DND-41 (cell line): Measurements from ENCODE around the gene RPL32.

Experiments used
- ATAC-seq: fragments of 200-7000 bp; cut with Tn5 transposase; 3 replicates; pipeline ENCODE4 v1.9.1; 2021; ENCODE audit warnings: low read depth; ENCODE audit not compliant: insufficient read depth
- DNase-seq: peaks from one replicate; pipeline ENCODE4 v3.0.0-alpha.2; 2020
- H2AFZ ChIP-seq: 2 replicates; pipeline ENCODE4 v1.6.0; 2012; ENCODE audit warnings: low read depth, low read length
- H3K27ac ChIP-seq: 2 replicates; pipeline ENCODE4 v1.5.1; 2012; ENCODE audit warnings: low read length, inconsistent platforms
- H3K27me3 ChIP-seq: fragments of 200-600 bp; sonication (generic); 2 replicates; pipeline ENCODE4 v1.6.0; 2012; ENCODE audit warnings: low read length, mild to moderate bottlenecking, inconsistent platforms; ENCODE audit not compliant: insufficient read depth, poor library complexity
- H3K36me3 ChIP-seq: 2 replicates; pipeline ENCODE4 v1.5.1; 2012; ENCODE audit warnings: low read length, inconsistent platforms; ENCODE audit not compliant: insufficient read depth
- H3K4me1 ChIP-seq: 2 replicates; pipeline ENCODE4 v1.5.1; 2012; ENCODE audit warnings: mild to moderate bottlenecking, low read length; ENCODE audit not compliant: insufficient read depth
- H3K4me2 ChIP-seq: 2 replicates; pipeline ENCODE4 v1.6.0; 2012; ENCODE audit warnings: mild to moderate bottlenecking, moderate library complexity, low read length, inconsistent platforms; ENCODE audit not compliant: insufficient read depth
- H3K4me3 ChIP-seq, 2 experiments: fragments of 200-600 bp in 1 of 2; shearing (Covaris generic) in 1 of 2; 2 replicates each; pipeline ENCODE4 v1.5.1; 2012 to 2016; ENCODE audit warnings: inconsistent platforms in 2 of 2, low read length in 2 of 2, mild to moderate bottlenecking in 2 of 2, low read depth in 1 of 2, moderate library complexity in 1 of 2
- H3K79me2 ChIP-seq: 2 replicates; pipeline ENCODE4 v1.6.0; 2012; ENCODE audit warnings: low read length, inconsistent platforms; ENCODE audit not compliant: insufficient read depth
- H3K9ac ChIP-seq: 2 replicates; pipeline ENCODE4 v1.6.0; 2012; ENCODE audit warnings: low read depth, mild to moderate bottlenecking, inconsistent platforms, low read length, moderate library complexity
- H3K9me3 ChIP-seq: 2 replicates; pipeline ENCODE4 v1.5.1; 2012; ENCODE audit warnings: low read length, moderate library complexity, mild to moderate bottlenecking, inconsistent platforms; ENCODE audit not compliant: insufficient read depth, severe bottlenecking
- H4K20me1 ChIP-seq: 2 replicates; pipeline ENCODE4 v1.6.0; 2012; ENCODE audit warnings: low read length; ENCODE audit not compliant: insufficient read depth
- EZH2 ChIP-seq: IDR thresholded peaks from 3 replicates; pipeline ENCODE4 v1.6.1; 2012; ENCODE audit warnings: borderline replicate concordance, low read depth, mild to moderate bottlenecking, moderate library complexity, low read length, inconsistent platforms; ENCODE audit not compliant: severe bottlenecking
- TF ChIP-seq, protein P1 (sequence below): IDR thresholded peaks from 2 replicates; pipeline ENCODE4 v1.5.1; 2012; ENCODE audit warnings: borderline replicate concordance, low read length, moderate library complexity, mild to moderate bottlenecking; ENCODE audit not compliant: poor library complexity, severe bottlenecking; ENCODE audit errors: extremely low read depth

Gene RPL32

DNA sequence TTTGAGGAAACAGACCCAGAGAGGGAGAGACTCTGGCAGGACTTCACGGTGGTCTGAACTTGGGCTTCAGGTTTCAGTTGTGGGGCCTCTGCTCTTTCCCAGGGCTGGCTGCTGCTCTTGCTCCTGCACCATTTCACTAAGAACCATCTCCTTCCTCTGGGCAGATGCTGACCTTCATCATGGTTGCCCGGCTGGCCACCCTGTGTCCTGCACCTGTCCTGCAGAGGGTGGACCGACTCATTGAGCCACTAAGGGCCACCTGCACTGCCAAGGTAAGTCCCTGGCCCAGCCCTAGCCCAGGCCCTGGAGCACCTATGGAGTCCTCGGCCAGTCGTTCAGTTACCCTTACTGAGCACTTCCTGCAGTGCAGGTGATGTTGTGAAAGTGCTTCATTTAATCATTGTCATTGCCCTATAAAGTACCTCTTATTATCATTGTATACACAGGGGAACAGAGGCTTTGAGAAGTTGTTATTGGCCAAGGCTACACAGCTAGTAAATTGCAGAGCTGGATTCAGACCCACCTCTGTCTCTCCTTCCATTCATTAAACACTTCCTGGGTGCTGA, 10.0 kb downstream of the RPL32 start:
- H3K27ac ChIP-seq, result no peak overlapping the region

DNA sequence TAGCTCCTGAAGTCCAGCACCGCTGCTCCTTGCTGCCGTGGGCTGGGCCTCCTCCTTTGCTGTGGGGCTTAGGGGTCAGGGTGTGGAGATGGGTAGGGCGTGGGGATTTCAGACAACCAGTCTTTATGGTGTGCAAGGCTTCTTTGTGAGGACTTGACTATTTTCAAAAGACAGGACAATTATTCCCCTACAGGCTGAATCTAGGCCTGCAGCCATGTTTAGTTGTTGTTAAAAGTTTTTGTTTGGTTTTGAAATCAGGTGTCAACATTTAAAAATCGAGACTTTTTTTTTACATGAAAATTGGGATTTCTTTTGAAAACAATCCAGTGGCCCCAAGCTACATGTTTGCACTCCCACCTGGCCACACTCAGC, 10.6 kb downstream of the RPL32 start:
- H3K4me3 ChIP-seq, result no peak overlapping the region
- no peak overlapping the region for H3K27ac ChIP-seq
- no peak overlapping the region for H3K4me2 ChIP-seq
- peaks cover 5% of the 10 kb centered on the region; the same call in 1 of the 2 replicates for H3K79me2 ChIP-seq
- no peaks in the 10 kb centered on the region for H3K4me1 ChIP-seq
- peaks cover 68% of the 10 kb centered on the region for H3K36me3 ChIP-seq
- no peaks in the 10 kb centered on the region for H3K9me3 ChIP-seq
- peaks cover 23% of the 10 kb centered on the region; the same call in 1 of the 2 replicates for H4K20me1 ChIP-seq
- TF ChIP-seq, protein P1, sequence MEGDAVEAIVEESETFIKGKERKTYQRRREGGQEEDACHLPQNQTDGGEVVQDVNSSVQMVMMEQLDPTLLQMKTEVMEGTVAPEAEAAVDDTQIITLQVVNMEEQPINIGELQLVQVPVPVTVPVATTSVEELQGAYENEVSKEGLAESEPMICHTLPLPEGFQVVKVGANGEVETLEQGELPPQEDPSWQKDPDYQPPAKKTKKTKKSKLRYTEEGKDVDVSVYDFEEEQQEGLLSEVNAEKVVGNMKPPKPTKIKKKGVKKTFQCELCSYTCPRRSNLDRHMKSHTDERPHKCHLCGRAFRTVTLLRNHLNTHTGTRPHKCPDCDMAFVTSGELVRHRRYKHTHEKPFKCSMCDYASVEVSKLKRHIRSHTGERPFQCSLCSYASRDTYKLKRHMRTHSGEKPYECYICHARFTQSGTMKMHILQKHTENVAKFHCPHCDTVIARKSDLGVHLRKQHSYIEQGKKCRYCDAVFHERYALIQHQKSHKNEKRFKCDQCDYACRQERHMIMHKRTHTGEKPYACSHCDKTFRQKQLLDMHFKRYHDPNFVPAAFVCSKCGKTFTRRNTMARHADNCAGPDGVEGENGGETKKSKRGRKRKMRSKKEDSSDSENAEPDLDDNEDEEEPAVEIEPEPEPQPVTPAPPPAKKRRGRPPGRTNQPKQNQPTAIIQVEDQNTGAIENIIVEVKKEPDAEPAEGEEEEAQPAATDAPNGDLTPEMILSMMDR, result peak; percentile 12
- TF ChIP-seq EZH2, result no peak
- no peak overlapping the region for H2AFZ ChIP-seq
- no peaks in the 10 kb centered on the region for H3K27me3 ChIP-seq
- H3K9ac ChIP-seq, result no peak overlapping the region
- ATAC-seq, result peak; percentile 7; the same call in 1 of the 3 replicates
- DNase-seq, result no peak

More for the DNA sequence above, 10.0 kb downstream of the RPL32 start:
- ATAC-seq (peak; percentile 32), DNase-seq (no peak)
- H4K20me1 ChIP-seq, result peaks cover 29% of the 10 kb centered on the region
- H3K9ac ChIP-seq, result no peak overlapping the region
- H3K36me3 ChIP-seq, result peaks cover 70% of the 10 kb centered on the region
- no peak overlapping the region for H2AFZ ChIP-seq
- H3K79me2 ChIP-seq, result peaks cover 11% of the 10 kb centered on the region; the same call in 1 of the 2 replicates
- H3K27me3 ChIP-seq, result no peaks in the 10 kb centered on the region
- no peak overlapping the region for H3K4me3 ChIP-seq
- H3K4me1 ChIP-seq, result no peaks in the 10 kb centered on the region
- no peaks in the 10 kb centered on the region for H3K9me3 ChIP-seq
- no peak overlapping the region for H3K4me2 ChIP-seq
- TF ChIP-seq, protein P1, result peak; percentile 1
- TF ChIP-seq EZH2, result no peak

DNA sequence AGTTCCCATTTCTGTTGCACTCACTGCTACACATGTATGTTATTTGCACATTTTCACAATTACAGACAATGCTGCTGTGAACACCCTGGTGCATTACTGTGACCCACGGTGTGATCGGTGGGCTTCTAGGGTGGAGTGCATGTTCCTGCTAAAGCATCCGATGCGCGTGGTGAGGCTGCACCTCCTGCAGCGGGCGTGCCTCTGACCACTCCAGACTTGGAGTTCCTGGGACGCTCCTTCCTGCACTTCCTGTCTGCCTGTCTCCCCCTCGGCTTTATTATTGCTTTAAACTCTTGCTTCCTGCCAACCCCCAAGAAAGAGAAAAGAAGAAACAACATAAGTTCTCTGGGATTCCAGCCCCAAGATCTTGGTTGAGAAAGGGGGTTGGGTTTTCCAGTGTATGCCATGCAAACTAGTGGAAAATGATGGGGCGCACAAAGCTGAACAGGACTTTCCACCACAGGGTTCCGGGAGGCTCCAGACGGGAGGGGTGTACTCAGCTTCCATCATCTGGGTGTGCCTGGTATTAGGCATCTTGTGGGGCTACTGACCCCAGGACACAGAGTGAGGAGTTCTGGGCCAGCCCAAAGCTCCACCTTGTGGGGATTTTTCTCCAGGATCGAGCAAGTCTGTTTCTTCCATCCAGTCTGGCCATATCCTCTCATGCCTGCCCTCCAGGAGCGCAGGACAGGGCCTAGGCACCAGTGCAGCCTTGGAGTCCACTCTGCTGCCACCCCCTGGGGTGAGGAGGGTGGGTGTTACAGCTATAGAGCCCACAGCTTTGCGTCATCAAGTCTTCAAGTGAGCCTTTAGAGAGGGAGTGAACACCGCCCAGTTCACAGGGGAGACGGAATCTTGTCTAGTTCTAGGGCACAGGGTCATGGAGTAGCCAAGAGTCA, 11.2 kb downstream of the RPL32 start:
- H2AFZ ChIP-seq, result no peak overlapping the region
- no peaks in the 10 kb centered on the region for H3K27me3 ChIP-seq
- no peak overlapping the region for H3K9ac ChIP-seq
- H3K4me3 ChIP-seq, result no peak overlapping the region
- H3K4me2 ChIP-seq, result no peak overlapping the region
- peaks cover 18% of the 10 kb centered on the region; the same call in 1 of the 2 replicates for H4K20me1 ChIP-seq
- DNase-seq (no peak), ATAC-seq (peak; percentile 5; the same call in 1 of the 3 replicates)
- H3K4me1 ChIP-seq, result no peaks in the 10 kb centered on the region
- H3K36me3 ChIP-seq, result peaks cover 68% of the 10 kb centered on the region
- H3K79me2 ChIP-seq, result peaks cover 2% of the 10 kb centered on the region; the same call in 1 of the 2 replicates
- TF ChIP-seq, protein P1, result peak; percentile 23
- TF ChIP-seq EZH2, result no peak
- no peak overlapping the region for H3K27ac ChIP-seq
- no peaks in the 10 kb centered on the region for H3K9me3 ChIP-seq
